Astrocyte of the hippocampus (primary cell): ENCODE data around the gene STAC.
"Not testable (repeated sequence)": the region's sequence is repeated elsewhere in the genome, so short reads cannot be mapped to it uniquely, and the experiment has no call there.

Experiments used
- DNase-seq: peaks from one replicate; pipeline ENCODE4 v3.0.0; 2011; ENCODE audit warnings: low read depth, low spot score

Gene STAC

DNA sequence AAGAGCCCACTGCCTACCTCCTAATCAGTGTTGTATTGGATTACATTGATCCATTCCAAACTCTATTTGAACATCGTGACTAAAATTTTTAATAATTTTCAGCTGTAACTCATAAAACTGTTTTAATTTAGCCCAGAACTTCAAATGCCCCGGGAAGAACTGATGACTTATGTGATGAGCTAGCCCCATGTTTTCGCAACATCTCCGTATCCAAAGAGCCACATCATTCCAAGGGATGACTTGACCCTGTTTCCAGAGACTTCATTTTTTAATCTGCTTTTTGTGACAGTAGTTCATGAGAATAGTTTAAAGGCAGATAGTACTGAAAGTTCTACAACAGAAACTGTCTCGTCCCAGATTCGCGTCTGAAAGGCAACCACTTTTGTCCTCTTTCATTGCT lies 97.4 kb downstream of the STAC start:
- no peak for DNase-seq

DNA sequence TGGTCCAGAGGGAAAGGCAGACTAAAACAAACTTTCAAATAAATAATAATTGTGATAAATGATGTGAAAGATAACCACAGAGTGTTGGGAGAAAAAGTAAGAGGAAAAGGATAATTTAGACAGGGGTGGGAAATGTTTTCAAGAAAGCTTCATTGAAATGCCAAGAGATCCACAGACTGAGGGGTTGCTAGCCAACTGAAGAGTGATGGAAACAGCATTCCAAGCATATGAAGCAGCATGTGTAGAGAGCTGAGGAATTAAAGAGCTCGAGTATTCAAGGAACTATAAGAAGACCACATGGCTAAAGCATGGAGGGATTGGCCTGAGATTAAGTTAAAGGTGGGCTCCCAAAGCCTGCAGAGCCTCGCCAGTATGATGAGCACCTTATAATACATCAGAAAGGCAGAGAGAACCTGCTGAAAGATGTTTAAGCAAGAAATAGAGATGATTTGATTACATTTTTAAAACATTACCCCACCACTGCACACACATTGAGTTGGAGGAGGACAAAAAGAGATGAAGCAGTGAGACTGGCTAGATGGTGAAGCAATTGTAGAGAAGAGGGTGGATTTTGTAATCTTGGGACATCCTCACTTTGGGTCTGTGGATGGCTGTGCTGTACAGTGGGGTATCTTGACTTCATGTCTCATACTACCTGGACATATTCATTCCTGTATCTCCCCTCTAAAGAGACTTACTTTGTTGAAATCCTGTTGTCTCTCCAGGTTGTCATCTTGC lies 100.8 kb downstream of the STAC start:
- peak; percentile 80 for DNase-seq

DNA sequence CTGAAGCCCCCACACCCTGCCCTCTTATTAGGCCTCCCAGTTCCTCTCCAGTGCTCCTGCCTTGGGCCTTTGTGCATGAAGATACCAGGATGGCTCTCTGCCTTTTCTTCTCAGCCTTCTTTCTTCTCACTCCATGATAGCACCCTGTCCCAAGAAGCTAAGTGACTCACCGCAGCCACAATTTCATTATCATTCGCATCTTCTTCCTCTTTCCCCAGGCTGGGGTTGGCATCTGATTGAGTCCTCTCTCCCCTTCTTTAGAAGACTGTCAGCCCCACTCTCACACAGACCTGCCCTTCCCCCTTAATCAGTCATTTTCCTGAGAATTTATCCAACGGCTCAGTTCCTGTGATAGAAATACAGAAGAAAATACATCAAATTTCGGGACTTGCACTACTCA lies 102.0 kb downstream of the STAC start:
- DNase-seq, result no peak

DNA sequence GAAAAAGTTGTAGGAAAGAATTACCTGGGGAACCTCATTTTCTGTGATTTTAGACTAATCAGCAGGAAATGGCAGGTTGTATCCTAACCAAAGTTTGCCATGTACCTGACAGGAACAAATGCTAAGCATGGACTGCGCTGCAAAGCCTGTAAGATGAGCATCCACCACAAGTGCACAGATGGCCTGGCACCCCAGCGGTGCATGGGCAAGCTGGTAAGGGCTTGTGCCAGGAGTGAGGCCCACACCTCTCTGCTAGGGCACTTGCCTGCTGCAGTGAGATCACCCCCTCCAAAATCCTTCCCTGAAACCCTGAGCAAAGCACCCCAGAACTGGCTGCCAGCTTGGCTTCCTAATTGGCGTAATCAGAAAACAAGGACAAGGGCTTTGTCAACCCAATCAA lies 102.6 kb downstream of the STAC start:
- DNase-seq, result no peak

DNA sequence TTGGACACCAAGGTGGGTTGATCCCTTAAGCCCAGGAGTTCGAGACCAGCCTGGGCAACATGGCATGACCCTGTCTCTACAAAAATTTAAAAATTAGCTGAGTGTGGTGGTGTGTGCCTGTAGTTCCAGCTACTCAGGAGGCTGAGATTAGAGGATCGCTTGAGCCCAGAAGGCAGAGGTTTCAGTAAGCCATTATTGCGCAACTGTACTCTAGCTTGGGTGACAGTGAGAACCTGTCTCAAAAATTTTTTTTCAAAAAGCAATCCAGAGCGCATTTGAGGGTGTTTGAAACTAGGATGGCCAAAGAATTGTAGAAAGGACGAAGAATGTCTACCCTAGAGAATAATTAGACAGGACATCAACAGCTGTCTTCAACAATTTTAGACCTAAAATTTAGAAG lies 103.4 kb downstream of the STAC start:
- no peak for DNase-seq

DNA sequence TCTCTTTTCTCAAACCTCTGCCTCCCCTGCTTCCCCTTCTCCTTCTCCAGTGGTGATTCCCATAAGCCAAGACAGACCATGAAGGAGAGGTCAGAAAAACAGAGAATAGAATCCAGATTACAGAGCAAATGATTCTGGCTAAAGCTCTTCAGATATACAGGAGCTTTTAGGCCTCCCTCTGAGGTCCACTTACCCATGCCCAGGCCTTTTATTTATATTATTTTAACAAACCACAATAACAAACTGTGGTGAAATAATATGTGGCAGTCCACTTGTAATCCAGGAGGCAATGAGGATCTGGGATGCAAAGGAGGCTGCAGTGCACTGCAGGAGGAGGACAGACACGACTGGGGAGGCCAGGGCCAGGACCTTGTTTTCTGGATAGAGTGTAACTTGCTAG lies 104.1 kb downstream of the STAC start:
- DNase-seq, result peak; percentile 47

DNA sequence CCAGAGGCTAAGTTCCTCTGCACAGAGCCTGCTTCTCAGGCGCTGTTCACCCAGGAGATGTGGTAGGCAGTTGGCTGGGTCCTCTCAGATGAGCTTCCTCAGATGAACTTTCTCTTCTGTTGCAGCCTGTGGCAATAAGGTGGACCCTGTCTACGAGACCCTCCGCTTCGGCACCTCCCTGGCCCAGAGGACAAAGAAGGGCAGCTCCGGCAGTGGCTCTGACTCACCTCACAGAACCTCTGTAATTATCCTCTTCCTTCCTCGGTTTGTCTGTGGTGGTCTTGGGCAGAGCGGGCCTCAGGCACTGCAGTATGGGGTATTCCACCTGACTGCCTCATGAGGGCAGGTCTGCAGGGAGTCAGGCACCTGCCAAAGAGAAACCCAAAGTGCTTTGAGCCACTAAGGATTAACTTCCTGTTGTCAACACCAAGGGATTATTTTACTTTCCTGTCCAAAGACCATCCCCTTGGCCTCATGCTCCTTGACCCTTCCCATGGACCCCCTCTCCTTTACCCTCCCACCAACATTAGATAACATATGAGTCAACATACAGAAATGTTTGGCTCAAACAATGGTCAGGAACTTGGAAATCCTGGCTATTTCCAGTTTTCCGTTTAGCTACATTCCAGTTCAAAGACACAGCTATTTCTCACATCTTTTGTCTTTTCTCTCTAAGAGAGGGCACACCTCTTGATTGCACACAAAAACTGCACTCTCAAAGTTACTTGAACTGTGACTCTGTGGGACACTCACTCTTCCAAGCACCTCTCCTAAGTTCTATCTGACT lies 105.9 kb downstream of the STAC start:
- no peak for DNase-seq

DNA sequence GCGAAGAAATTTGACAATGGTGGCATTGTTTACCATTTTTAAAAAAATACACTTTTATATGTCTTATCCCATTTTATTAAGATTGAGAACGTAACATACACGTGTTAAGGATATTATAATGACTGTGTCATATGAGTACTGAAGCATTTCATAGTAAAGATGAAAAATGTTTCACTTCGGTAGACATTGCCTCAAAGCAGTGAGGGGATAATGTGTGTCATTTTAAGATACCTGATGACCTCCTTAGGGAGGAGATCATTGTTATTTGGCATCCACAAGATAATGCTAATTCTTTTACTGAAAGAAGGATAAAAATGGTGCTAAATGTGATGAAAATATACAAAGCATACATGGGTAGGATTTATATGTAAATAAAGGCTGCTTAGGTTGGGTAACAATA lies 107.3 kb downstream of the STAC start:
- DNase-seq, result no peak

DNA sequence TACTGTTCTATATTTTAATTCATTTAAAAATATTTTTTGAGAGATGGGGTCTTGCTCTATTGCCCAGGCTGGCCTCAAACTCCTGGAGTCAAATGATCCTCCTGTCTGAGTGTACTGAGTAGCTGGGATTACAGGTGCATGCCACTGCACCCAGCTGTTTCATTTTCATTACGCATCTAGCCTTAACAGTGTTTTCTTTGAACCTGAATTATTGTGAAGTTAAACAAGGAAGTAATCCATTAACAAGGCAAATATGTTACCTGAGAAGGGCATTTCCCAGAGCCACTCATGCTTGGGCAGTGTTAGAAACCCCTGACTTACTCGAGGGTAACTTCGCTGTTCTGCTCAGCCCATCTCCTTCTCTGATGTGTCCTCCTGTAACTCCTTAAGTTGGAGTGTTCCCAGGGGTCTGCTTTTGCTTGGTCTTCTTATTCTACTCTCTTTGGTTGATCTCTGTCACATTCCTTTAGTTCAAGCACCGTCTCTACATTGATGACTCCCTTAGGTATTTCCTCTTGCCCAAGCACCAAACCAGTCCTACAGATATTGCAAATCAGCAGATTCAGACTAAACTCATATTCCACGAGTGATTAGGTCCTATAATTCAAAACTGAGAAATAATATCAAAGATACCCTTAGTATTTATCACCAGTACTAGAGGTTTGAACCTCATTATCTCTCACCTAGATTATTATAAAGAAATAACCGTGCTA lies 107.9 kb downstream of the STAC start:
- DNase-seq, result no peak

DNA sequence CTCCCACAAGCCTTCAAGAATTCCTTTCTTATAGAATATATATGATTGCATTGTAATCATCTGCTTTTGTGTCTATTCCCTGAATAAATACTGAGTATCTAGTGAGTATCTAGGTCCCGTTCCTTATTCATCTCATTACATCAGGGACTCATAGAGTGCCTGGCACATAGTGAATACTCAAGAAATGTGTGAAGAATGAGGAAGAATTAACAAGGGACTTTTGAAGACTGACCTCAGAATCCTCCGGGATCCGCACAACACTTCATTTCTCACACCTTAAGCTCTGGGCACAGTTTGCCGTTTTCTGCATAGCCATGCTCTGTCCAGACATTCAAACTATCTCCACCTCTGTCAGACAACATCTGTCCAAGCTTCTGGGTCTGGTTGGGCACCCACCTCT lies 108.8 kb downstream of the STAC start:
- DNase-seq, result no peak

DNA sequence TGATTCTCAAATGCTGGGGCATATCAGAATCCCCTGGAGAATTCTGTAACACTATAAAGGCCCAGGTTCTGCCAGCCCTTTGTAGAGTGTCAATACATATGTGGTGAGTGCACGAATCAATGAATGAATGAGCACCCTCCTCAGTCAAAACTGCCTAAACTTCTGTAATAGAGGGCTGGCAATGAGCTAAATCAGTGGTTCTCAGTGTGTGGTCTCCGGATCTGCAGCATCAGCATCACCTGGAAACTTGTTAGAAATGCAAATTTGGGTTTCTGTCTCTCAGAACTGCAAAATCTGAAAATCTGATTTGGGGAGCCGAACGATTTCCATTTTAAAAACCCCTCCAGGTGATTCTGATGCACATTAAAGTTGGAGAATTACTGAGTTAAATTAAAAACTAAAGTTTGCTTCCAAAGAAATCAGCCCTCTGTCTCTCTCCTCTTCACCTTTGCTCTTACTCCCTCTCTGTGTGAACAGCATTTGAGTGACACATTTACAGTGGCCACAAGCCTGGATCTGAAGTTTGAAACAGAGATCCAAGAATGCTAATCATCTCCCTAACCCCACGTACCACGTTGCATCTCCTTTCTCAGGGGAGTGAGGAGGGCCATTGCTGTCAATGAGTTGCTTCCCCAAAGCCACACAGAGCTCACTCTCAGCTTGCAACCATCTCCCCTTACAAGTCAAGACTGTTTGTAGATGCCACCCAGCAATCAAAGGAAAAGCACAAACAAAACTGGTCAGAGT lies 109.5 kb downstream of the STAC start:
- no peak for DNase-seq

DNA sequence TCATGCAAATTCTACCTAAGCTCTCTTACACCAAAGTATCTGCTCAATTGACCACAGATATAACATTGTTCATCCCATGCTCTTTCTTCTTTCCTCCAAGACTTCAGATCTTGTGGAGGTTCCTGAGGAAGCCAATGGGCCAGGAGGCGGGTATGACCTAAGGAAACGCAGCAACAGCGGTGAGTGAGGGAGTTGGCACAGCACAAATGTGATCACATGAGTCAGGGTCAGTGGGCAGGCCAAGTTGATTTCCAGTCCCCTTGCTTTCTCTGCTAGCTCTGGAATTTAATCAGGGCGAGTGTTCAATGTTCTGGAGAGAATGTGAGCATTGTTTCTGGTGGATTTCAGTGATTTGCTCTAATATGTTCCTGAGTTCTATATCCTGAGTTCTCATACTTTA lies 112.7 kb downstream of the STAC start:
- DNase-seq, result no peak

DNA sequence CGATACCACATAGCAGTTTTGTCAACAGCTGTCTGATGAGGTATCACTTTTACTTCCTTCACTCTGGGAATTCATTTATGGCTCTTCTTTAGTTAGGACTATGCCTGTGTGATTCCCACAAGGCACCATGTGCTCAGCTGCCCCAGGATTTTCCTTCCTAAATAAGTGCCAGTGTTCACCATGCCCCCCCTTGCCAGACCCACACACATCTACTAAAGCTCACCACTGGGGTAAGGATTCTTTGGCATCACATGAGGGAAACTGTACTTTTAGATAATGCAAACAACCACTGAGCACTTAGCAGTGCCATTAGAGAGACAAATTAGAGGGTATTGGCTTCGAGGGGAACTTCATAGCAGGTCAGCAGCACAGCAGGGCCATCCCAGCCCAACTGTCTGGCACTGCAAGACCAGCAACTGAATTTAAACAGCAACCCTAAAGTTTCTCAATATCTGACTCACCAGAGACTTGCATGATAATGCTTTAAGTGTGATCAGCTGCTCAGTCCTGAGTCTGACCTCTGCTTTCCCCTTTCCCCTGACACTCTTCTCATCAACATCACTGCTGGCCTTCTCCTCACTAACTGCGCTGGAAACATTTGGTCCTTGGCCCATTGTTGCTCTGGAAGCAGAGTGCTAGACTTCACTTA lies 114.3 kb downstream of the STAC start:
- no peak for DNase-seq

DNA sequence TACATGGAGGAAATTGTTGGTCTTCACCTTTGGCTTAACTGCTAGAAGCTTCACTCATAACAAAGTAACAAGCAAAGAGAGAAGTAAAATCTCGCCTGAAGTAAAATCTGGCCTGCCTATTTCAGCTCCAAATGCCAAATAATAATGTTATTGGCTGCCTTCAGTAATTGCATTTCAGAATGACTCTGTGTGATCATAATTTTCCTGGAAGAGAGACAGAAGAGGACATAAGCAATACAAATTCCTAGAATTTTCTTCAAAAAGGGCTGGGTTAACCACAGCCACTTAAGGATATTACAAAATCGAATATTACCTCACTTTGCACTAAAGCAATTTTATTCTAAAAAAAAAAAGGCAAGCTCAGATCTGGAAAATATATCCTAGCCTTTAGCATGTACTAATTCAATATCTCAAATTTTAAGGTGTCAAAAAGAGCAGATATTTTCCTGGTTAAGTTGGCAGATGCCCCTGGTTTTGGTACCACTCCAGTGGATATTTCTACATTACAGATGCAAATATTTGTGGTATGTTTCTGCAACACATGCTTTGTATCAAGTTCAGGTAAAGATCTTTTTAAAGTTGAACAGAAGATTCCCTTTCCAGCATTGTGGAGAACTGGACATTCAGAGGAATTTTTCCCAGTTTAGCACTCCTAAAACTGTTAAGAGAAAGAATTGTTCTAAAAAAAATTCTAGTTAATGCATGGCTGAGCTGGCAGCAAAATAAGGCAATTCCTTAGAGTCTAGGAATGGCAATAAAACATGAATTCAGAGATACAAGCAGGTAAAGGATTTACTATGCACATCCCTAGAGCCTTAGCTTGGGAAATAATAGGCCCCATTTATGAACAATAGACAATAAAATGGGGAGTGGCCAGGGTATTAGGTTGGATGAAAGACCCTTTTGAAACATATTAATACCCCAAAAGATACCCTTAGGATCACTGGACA lies 116.7 kb downstream of the STAC start:
- peak; percentile 54 for DNase-seq

DNA sequence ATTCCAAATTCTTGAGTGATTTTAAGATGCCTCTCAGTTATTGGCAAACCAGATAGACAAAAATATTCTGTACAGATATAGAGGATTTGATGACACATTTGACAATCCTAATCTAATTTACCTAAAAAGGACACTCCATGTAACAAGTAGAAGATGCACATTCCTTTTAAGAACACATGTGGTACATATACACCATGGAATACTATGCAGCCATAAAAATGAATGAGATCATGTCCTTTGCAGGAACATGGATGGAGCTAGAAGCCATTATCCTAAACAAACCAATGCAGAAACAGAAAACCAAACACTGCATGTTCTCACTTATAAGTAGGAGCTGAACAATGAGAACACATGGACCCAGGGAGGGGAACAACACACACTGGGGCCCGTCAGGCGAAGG lies 119.7 kb downstream of the STAC start:
- not testable (repeated sequence) for DNase-seq

DNA sequence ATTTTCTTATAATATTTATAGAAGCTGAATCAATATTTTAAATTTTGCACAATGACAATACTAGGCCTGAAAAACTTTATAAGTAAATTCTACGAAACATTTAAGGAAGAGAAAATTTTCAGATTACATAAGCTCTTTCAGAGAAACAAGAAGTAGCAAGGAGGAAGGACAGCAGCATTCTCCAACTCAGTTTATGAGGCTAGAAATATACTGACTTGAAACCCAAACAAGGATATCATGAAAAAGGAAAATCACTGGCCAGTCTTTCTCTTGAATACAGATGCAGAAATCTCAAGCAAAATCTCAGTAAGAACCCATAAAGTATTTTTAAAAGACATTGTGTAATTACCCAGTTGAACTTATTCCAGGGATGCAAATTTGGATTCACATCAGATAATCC lies 121.3 kb downstream of the STAC start:
- DNase-seq, result no peak

DNA sequence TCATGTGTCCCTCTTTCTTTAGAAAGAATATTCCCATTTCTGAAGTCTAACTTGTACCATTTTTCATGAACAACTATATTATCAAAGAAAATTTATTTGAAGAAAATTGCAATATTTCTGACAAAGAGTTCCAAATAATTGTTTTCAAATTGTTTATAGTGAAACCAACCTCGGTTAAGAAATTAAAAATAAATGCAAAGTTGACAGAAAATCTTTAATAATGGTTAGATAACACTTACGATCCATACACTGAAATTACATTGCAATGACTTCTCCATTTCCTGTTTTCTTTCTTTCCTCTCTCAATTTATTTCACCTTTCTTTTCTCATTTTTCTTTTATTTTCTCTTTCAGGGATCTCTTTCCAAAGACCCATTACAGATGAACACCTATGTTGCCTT lies 125.1 kb downstream of the STAC start:
- DNase-seq, result no peak

DNA sequence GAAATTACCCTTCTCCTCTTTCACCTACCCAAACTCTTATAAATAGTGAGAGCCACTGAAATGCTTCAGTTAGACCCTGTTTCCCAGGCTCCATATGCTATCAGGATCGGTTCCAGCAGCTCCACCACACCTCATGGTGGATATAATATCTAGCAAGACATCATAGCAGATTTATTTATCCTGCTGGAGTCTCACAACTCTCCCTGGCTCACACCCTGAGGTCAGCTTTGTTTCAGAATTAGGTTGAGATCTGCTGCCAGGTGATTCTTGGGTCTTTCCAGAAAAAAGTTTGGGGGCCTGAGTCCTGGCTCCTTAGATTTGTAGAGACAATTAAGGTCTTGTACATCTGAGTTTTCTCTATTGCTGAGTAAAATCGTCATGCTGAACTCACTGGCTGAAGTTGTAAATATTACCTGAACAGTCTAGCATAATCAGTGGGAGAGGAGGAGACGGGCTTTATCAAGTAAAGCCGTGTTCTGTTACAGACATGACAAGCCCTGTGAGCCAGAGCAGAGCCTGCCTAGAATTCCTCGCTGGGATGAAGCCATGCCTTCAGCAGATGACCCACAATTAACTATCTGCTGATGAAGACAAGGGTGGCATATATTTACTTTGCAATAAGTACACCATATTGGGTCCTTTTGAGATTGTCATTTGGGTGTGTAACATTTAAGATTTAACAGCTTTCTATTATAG lies 131.6 kb downstream of the STAC start:
- DNase-seq, result no peak

DNA sequence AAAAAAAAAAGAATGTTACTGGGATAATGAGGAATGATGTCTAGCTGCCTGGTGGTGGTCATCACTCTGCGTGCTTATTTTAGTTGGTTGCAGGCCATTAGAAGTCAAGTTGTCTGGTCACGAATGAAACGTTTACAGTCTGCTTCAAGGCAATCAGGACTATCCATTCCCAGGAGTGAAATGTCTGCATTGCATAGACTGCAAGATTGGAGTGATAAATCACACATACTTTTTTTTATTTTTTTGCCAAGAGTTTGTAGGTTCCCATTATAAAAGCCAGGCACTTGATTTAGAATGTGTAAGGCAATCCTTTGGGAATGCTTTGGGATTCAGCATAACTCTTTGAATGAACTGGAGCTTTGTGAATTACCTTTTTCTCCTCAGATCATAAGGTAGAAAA lies 132.3 kb downstream of the STAC start:
- DNase-seq, result no peak

DNA sequence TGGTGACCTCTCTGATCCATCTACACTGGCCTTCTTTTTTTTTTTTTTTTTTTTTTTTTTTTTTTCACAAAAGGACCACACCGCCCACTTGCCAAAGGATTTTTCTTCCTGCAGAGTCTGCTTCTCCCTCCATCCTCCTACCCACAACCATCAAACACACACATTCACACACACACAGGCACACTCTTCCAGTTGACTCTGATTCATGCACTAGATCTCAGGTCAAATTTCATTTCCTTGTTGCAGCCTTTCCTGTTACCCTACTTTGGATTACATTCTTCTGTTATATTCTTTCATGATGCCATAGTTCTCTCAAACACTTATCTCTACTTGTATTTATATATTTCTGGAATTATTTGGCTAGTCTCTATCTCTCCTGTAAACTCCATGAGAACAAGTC lies 133.9 kb downstream of the STAC start:
- no peak for DNase-seq
